ENCODE results near the gene CLCN5. TPM values are rescaled to one million over a fixed set of nuclear protein-coding genes. Genes with fewer than 3 reads are reported as not detected.

Gene CLCN5
- total RNA-seq, 1 donor from 2014 or later: 36.4 TPM

GRCh38 chrX:50073601-50074000 lies 151.2 kb downstream of the CLCN5 start:
- no peaks in the 10 kb centered on the region for H3K27me3 Mint-ChIP-seq
- H3K27ac Mint-ChIP-seq: no peak overlapping the region
- peaks cover 30% of the 10 kb centered on the region for H3K36me3 Mint-ChIP-seq
- no peak overlapping the region for H3K4me3 Mint-ChIP-seq
- no peak for DNase-seq (ENCODE audit: extremely low spot score, unreplicated experiment)
- no peak for TF ChIP-seq CTCF (conservative IDR thresholded peaks at IDR 0.05)
- no peaks in the 10 kb centered on the region for H3K4me1 Mint-ChIP-seq (ENCODE audit: unreplicated experiment)
- H3K9me3 Mint-ChIP-seq: no peaks in the 10 kb centered on the region

- Mint-ChIP-seq H3K36me3 (peaks cover 30% of the 10 kb centered on the region), H3K9me3 (no peaks in the 10 kb centered on the region), H3K4me3 (no peak overlapping the region), H3K27ac (no peak overlapping the region), H3K4me1 (ENCODE audit: unreplicated experiment) (no peaks in the 10 kb centered on the region), H3K27me3 (no peaks in the 10 kb centered on the region)
- DNase-seq (ENCODE audit: extremely low spot score, unreplicated experiment): no peak
- no peak for TF ChIP-seq CTCF (conservative IDR thresholded peaks at IDR 0.05)
Measured at GRCh38 chrX:50075630-50076339, 153.4 kb downstream of the CLCN5 start.

GRCh38 chrX:50081282-50081889 lies 159.0 kb downstream of the CLCN5 start:
- peaks cover 8% of the 10 kb centered on the region for H3K4me1 Mint-ChIP-seq (ENCODE audit: unreplicated experiment)
- H3K27ac Mint-ChIP-seq: no peak overlapping the region
- no peak overlapping the region for H3K4me3 Mint-ChIP-seq
- DNase-seq (ENCODE audit: extremely low spot score, unreplicated experiment): no peak
- peaks cover 11% of the 10 kb centered on the region for H3K36me3 Mint-ChIP-seq
- H3K9me3 Mint-ChIP-seq: no peaks in the 10 kb centered on the region
- TF ChIP-seq CTCF (conservative IDR thresholded peaks at IDR 0.05): peak; percentile 46
- H3K27me3 Mint-ChIP-seq: no peaks in the 10 kb centered on the region

GRCh38 chrX:50082741-50083140 lies 160.3 kb downstream of the CLCN5 start:
- no peak for DNase-seq (ENCODE audit: extremely low spot score, unreplicated experiment)
- Mint-ChIP-seq H3K4me1 (ENCODE audit: unreplicated experiment) (peaks cover 8% of the 10 kb centered on the region), H3K27me3 (no peaks in the 10 kb centered on the region), H3K27ac (no peak overlapping the region), H3K4me3 (no peak overlapping the region), H3K9me3 (no peaks in the 10 kb centered on the region), H3K36me3 (peaks cover 7% of the 10 kb centered on the region)
- TF ChIP-seq CTCF (conservative IDR thresholded peaks at IDR 0.05): no peak

- Mint-ChIP-seq H3K9me3 (no peaks in the 10 kb centered on the region), H3K4me3 (no peak overlapping the region), H3K36me3 (no peaks in the 10 kb centered on the region), H3K27me3 (no peaks in the 10 kb centered on the region), H3K27ac (no peak overlapping the region), H3K4me1 (ENCODE audit: unreplicated experiment) (no peaks in the 10 kb centered on the region)
- TF ChIP-seq CTCF (conservative IDR thresholded peaks at IDR 0.05): no peak
- no peak for DNase-seq (ENCODE audit: extremely low spot score, unreplicated experiment)
Measured at GRCh38 chrX:50088645-50089044, 166.2 kb downstream of the CLCN5 start.
